ENCODE results near the gene DCPS.
"Not testable (repeated sequence)": the region's sequence is repeated elsewhere in the genome, so short reads cannot be mapped to it uniquely, and the experiment has no call there.

Gene DCPS

DNA sequence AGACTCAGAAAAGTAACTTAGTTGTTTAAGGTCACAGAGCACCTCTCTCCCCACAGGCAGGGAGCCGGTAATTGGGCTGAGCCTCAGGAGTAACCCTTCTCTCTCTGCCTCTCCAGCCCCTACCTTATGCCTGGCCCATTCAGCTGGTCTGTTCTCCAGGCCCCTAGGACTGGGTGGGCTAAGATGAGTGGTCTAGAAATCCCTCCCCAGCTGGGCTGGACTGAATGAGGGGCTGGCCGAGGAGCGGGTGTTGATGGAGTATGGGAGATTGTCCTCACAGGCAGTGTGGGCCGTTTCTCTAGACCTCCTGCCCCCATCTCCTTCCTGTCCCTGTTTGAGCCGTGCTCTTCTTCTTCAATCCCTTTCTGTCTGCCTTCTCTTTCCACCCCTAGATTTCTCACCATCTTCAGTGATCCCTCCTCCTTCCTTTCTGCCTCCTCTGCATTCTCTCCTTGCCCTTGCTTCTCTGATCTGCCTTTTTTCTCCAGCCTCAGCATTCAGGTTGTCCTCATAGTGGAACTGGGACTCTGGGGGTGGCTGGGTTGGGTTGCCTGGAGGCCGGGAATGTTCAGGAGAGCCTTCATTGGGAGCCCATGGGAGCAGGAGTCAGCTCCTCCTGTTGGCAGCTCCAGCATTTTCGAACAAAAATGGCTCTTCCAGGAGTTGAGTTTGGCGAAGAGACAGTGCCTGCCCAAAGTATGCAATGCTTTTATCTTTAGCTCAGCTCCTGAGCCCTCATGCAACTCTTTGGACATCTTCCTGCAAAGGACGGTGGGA is 59.2 kb downstream of the DCPS start:
- DNase-seq (ENCODE audit: low spot score): no peak

DNA sequence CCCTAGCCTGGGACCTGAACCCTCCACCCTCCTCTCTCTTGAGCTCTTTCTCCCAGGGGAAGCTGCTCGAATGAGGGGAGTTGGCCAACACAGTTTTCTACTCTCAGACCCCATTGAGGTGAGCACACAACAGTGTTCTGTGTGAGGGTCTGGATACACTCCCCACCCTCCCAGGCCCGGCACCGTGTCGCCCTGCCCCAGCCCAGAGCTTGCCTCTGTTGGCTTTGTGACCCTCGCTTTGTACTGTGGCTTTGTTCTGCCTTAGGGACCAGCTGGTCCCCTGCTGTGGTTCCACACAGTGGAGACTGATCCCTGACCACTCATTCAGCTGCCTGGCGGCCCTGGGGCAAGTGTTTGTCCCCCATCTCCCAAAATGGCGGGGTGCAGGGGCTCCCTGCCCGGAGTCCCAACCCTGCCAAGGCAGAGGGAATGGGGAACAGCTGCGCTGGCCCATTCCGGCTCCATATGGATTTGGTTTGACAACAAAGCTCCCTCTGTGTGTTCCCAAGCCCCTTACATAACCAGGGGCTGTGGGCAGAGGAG is 59.9 kb downstream of the DCPS start:
- no peak for DNase-seq (ENCODE audit: low spot score)

DNA sequence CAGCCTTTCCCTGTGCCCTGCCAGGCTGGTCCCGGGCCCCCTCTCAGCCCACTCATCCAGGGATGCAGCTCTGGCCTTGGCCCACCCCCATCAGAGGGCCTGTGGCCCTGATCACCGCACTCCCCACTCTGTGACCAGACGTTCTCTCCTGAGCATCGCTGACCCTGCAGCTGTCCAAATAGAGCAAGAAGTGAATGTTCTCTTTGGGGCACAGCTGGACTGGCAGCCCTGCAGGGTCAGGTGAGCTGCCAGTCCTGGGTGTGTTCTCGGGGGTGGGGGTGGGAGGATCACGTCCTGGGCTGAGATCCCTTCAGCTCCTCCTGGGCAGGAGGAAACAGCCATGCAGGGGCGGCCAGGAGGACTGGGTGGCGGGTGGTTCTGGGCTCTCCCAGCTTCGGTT is 60.9 kb downstream of the DCPS start:
- DNase-seq (ENCODE audit: low spot score): not testable (repeated sequence)

DNA sequence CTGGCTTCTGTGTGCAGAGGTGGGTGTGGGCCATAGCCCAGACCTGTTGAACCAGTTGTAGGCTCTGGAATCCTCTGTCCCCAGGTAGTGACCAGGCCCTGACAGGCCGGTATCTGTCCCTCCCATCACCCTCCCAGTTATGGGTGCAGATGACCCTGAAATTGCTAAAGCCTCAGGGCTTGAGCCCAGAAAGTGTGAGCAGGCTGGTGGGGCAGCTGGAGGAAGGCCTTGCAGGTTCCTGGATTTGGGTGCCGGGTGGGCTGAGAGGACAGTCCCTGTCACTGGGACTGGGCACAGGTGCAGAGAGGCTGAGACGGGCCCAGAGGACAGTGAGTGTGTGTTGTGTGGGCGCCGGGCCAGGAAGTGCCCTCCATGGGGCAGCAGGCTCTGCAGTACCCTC is 61.6 kb downstream of the DCPS start:
- not testable (repeated sequence) for DNase-seq (ENCODE audit: low spot score)

DNA sequence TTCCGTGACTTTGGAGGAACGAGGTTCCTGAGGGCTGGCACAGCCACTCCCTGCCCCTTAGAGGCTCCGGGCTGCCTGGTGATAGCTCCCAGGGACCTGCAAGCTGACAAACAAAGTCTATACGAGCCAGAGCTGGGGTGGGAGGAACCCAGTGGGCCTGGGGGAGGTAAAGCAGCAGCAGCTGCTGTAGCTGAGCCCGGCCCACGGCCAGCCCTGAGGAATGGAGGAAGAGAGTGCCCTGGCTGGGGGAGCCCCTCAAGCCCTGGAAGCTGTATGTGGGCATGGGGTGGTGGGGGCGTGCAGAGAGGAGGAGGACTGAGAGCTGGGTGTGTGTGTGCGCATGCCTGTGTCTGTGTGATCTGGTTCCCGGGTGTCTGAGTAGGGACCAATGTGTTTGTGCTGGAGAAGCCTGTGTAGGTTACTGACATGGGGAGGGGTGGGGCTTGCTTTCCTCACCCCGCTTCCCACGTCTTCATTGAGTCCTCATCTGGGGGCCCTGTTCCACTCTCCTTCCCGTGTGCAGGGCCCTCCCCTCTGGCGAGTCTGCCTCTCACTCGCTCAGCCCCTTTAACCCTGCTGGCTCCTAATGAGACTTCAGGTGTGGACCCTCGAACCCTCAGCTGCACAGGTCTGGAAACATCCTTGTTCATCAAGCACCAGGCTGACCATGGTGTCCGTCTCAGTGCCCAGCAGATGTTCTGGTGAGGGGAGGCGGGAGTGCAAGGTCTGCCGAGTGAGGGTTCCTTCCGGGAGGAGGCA is 62.4 kb downstream of the DCPS start:
- no peak for DNase-seq (ENCODE audit: low spot score)

DNA sequence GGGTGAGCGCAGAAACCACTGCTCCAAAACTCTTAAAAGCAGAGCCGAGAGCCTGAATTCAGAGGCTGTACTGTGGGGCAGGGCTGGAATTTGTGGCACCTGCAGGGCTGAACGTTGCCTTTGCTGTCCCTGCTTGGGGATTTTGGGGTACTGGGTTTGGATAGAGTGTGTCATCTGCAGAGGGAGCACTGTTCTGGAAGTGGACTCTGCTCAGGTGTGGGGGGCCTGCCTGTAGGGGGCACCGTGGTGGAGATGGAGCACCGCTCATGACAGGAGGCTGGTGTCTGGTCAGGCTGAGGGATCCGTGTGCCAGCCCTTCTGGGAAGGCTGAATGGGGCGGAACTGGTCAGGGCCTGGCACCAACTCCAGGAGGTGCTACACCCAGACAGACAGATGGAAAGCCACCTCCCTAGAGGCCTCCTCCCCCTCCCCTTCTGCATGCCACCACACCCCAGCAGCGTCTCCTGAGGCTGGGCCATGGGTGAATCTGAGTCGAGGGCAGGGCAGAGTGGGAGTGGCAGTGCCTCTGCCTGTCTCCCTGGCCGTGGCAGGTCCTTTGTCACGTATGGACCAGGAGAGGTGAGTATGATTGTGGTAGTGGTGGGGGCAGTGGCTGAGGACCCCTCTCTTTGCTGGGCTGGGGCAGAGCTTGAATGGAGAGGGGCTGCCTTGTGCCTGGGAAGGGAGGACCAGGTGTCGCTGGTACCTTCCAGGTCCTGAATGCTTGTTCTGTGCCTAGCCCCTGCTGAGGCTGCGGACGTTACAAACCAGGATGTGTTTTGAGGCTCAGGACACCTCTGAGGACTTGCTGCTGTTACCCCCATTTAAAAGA is 63.2 kb downstream of the DCPS start:
- not testable (repeated sequence) for DNase-seq (ENCODE audit: low spot score)

DNA sequence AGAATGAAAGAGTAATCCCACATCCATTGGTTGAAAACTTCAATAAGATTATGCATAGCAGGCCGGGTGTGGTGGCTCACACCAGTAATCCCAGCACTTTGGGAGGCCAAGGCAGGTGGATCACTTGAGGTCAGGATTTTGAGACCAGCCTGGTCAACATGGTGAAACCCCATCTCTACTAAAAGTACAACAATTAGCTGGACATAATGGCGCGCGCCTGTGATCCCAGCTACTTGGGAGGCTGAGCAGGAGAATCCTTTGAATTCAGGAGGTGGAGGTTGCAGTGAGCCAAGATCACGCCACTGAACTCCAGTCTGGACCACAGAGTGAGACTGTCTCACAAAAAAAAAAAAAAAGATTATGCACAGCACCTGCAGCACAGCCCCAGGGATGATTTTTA is 63.9 kb downstream of the DCPS start:
- not testable (repeated sequence) for DNase-seq (ENCODE audit: low spot score)

DNA sequence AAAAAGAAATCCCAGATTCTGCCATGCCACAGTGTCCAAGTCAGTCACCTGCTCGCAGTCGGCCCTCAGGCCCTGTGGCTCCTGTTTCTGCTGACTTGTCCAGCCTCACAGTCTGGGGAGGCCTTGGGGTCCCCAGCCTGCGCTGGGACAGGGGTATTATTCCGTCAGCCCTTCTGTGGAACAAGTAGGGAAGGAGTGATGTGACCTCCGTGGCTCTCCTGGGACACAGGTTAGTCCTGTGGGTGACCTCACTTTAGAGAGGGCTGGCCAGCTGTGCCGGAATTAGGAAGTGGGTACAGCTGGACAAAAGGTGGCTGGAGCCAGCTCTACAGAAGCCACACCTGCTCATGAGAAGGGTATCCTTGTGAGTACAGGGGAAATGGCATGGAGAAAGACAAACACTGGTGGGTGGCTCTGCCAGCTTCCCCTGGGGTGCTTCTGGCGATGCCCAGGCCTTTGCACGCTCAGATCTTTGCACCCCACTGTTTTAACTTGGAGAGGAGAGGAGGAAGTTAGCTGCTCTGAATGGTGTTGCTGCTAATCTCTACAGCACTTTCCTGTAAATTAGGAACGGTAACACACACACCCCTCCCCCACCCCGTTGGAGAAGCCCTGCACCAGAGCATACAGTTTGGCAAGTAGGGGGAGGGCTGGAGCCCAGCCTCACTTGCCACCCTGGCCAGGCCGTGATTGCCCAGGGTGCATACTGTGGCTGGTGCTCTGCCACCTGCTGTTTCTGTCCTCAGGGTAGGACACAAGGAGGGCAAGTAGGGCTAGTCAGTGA is 64.7 kb downstream of the DCPS start:
- DNase-seq (ENCODE audit: low spot score): not testable (repeated sequence)

DNA sequence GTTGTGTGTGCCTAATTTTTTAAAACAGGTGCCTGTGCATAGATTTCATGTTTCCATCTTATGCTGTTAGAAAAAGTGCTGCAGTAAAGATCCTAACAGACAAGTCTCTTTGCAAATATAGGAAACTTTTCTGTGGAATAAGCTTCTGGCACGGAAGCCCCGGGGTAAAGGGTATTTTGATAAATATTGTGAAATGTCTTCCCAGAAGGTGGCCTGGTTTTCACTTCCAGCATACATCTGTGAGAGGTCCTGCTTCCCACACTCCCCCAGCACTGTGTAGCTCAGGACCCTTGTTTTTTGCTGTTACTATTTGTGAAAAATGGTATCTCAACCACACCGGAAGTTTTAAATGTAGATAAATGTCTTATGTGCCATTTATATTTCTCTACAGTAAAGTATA is 66.2 kb downstream of the DCPS start:
- DNase-seq (ENCODE audit: low spot score): no peak

DNA sequence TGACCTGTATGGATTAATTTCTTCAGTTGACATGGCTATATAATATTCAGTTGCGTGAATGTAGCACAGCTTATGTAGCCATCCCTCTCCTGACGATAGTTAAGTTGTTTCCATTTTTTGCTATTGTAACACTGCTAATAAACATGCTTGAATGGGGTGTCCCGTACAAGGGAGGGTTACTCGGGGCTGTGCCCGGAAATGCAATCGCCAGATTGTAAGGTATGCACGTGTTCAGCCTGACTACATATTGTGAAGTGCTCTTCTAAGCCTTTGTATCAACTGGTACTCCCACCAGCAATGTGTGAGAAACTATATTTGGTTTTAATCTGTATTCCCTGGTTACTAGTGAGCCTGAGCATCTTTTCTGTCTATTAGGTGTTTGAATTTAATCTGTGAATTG is 67.7 kb downstream of the DCPS start:
- no peak for DNase-seq (ENCODE audit: low spot score)

DNA sequence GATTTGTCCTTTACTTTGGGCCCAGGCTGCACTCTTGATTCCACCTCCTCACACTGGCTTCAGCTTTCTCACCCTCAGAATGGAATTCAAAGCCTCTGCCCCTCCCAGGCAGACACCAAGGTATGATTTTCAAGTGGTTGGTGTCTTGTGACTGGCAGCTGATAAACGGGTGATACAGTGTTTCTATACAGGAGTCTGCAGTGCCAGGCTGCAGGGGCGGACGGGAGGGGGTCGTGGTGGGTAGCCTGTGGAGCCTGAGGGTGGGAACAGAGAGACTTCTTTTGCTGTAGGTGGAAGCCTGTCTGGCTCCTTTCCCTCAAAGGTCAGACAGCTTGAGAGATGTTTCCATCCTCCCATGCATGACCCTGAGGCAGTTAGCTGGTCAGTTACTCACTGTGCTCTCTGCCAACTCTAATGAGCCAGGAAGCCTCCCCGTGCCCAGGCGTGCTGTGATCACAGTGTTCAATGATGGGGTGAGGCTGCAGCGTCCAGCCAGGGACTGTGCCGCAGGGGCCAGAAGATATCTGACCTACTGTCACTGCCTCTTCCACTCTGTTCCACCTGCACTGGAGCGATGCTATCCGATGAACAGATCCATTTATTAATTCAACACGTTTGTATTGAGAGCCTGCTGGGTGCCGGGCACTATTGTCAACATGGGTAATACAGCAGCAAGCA is 69.7 kb downstream of the DCPS start:
- DNase-seq (ENCODE audit: low spot score): not testable (repeated sequence)

DNA sequence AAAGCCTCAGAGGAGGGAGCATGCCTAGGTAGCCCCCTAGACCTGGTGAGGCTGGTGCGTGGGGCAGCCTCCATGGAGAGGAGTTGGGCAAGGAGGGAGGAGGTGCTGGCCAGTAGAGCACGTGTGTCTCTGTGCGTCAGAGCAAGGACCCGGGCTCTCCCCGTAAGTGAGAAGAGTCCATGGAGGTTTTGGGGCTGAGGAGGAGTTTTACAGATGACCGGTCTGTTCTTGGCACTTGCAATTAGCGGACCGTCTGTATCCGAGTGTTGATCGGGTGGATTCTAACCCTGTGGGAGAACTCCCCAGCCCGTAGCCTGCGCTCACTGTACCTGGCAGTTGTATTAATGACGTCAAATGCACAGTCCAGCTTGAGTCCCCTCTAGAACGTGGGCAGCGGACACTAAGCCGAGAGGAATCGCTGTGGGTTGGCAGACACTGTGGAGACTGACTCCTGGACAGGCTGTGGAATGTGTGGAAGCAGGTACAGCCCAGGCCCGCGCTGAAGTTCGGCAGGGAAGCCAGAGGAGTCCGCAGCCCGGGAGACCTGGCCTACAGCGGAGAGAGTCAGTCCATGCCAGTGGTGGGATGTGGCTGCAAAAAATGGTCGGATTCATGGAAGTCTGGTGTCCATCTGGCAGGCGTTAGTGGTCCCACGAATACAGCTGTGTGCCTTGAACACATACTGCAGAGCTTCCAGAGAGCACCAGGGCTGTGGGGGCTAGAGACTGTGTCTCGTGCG is 70.9 kb downstream of the DCPS start:
- not testable (repeated sequence) for DNase-seq (ENCODE audit: low spot score)

DNA sequence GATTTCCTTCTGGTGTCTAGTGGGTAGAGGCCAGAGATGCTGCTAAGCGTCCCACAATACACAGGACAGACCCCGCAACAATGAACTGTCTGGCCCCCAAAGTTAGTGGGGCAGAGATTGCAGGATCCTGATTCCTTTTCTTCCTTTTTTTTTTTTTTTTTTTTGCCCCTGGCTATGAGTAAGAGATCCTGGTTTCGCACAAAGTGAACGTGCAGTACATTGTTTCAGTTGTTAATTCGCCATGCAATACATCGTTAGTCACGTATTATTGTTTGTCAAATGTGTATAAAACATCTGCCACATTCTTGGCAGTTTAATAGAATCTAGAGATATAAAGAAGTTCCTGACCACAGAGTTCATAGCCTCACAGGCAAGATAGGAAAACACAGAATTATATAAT is 71.9 kb downstream of the DCPS start:
- no peak for DNase-seq (ENCODE audit: low spot score)

DNA sequence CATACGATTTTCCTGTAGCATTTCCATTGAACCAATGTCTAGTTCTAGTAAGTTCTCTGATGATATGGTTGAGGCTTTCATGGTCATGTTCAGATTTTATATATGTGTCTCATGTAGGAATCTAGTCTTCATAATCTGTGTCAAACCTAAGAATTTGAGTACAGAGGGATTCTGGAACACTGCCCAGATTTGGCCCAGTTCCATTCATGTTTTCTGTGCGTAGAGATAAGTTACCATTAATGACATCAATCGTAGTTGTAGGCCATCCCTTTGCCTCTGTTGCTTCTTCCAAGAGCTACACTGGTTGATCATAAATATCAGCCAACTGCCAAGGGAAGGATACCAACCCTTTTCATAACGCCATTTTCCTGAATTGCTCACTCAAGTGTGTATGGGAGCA is 74.9 kb downstream of the DCPS start:
- no peak for DNase-seq (ENCODE audit: low spot score)

DNA sequence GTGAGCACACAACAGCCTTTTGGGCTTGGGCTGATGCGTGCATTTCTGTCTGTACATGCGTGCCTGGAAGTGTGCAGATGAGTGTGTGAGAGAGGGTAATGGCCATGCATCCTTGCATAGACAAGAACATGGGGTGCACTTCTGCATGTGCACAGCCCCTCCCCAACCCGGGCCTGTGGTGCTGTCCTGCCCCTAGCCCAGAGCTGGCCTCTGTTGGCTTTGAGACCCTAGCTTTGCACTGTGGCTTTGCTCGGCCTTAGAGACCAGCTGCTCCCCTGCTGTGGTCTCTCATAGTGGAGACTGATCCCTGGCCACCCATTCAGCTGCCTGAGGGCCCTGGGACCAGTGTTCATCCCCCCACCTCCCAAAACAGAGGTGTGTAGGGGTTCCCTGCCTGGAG is 77.0 kb downstream of the DCPS start:
- no peak for DNase-seq (ENCODE audit: low spot score)

DNA sequence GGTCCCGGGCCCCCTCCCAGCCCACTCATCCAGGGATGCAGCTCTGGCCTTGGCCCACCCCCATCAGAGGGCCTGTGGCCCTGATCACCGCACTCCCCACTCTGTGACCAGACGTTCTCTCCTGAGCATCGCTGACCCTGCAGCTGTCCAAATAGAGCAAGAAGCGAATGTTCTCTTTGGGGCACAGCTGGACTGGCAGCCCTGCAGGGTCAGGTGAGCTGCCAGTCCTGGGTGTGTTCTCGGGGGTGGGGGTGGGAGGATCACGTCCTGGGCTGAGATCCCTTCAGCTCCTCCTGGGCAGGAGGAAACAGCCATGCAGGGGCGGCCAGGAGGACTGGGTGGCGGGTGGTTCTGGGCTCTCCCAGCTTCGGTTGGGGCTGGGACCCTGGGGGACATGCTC is 78.1 kb downstream of the DCPS start:
- DNase-seq (ENCODE audit: low spot score): not testable (repeated sequence)

DNA sequence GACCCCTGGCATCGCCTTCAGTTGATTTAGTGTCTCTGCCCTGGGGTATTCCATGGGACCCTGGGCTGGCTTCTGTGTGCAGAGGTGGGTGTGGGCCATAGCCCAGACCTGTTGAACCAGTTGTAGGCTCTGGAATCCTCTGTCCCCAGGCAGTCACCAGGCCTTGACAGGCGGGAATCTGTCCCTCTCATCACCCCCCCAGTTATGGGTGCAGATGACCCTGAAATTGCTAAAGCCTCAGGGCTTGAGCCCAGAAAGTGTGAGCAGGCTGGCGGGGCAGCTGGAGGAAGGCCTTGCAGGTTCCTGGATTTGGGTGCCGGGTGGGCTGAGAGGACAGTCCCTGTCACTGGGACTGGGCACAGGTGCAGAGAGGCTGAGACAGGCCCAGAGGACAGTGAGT is 78.8 kb downstream of the DCPS start:
- not testable (repeated sequence) for DNase-seq (ENCODE audit: low spot score)

DNA sequence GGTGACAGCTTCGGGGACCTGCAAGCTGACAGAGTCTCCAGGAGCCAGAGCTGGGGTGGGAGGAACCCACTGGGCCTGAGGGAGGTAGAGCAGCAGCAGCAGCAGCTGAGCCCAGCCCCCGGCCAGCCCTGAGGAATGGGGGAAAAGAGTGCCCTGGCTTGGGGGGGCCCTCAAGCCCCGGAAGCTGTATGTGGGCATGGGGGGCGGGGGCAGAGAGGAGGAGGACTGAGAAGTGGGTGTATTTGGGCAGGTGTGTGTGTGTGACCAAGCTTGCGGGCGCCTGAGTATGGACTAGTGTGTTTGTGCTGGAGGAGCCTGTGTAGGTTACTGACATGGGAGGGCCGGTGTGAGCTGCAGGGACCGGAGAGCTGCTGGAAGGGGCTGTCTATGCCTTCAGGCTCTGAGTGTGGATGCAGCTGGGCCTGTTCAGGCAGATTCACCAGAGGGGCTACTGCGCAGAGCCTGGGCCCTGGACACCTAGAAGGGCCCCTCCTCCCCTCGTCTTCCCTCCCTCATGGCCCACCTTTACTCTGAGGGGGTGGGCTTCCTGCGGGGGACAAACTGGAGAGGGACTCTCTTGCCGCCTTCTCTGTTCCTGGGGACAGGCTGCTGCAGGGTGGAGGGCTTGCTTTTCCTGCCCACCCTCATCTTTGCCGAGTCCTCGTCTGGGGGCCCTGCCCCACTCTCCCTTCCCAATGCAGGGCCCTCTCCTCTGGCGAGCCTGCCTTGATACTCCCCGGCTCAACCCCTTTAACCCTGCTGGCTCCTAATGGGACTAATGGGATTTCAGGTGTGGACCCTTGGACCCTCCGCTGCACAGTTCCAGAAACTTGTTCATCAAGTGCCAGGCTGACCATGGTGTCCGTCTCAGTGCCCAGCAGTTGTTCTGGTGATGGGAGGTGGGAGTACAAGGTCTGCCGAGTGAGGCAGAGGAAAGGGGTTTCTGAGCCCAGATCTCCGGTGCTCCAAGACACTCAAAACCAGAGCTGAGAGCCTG is 79.8 kb downstream of the DCPS start:
- no peak for DNase-seq (ENCODE audit: low spot score)
